HEK293 (cell line): ENCODE results near the gene PSMB11.

Experiments used
- CTCF ChIP-seq: fragments of 450-650 bp; formaldehyde crosslinking; IDR thresholded peaks from 2 replicates; pipeline ENCODE4 v1.5.1; 2016; ENCODE audit warnings: missing biosample characterization, missing genetic modification characterization
- KLF8 ChIP-seq: fragments of 450-650 bp; formaldehyde crosslinking; IDR thresholded peaks from 2 replicates; pipeline ENCODE4 v1.5.1; 2016; ENCODE audit warnings: missing biosample characterization, missing genetic modification characterization
- PBX3 ChIP-seq: sonication (generic); formaldehyde crosslinking; IDR thresholded peaks from 2 replicates; pipeline ENCODE4 v1.8.1; 2022; ENCODE audit warnings: mild to moderate bottlenecking, moderate library complexity, missing genetic modification reagents
- SP2 ChIP-seq: fragments of 450-650 bp; formaldehyde crosslinking; IDR thresholded peaks from 2 replicates; pipeline ENCODE4 v1.5.1; 2016; ENCODE audit warnings: missing biosample characterization, missing genetic modification characterization
- ZBTB6 ChIP-seq: fragments of 450-650 bp; formaldehyde crosslinking; IDR thresholded peaks from 2 replicates; pipeline ENCODE4 v1.5.1; 2017; ENCODE audit warnings: missing biosample characterization, missing genetic modification characterization
- ZNF266 ChIP-seq: fragments of 450-650 bp; formaldehyde crosslinking; IDR thresholded peaks from 2 replicates; pipeline ENCODE4 v1.5.1; 2016; ENCODE audit warnings: missing biosample characterization, missing genetic modification characterization, low read depth
- ZNF549 ChIP-seq: fragments of 450-650 bp; IDR thresholded peaks from 2 replicates; pipeline ENCODE4 v1.5.1; 2018; ENCODE audit warnings: missing biosample characterization, missing genetic modification characterization, mild to moderate bottlenecking, inconsistent platforms, moderate library complexity
- ZNF677 ChIP-seq: fragments of 450-650 bp; IDR thresholded peaks from 2 replicates; pipeline ENCODE4 v1.5.0; 2018; ENCODE audit warnings: missing biosample characterization, mild to moderate bottlenecking, missing genetic modification characterization, moderate library complexity
- ZSCAN16 ChIP-seq: fragments of 450-650 bp; formaldehyde crosslinking; IDR thresholded peaks from 2 replicates; pipeline ENCODE4 v1.5.1; 2016; ENCODE audit warnings: missing biosample characterization, missing genetic modification characterization

GRCh38 chr14:23023022-23023794 is 18.8 kb upstream of the PSMB11 start:
- TF ChIP-seq CTCF (no peak), ZNF549 (tag by site-specific recombination) (no peak), SP2 (tag by site-specific recombination) (no peak), PBX3 (CRISPR knock-in tag) (no peak), ZSCAN16 (no peak), ZNF266 (no peak), ZBTB6 (tag by site-specific recombination) (no peak), ZNF677 (no peak), KLF8 (tag by site-specific recombination) (no peak)
